GM13977 (cell line): ENCODE measurements around the gene NDUFS8.

ENCODE experiments used
- DNase-seq: peaks from one replicate; pipeline ENCODE4 v3.0.0; 2012; ENCODE audit warnings: low spot score
- in situ Hi-C: fragments of 300-500 bp; cut with MboI; formaldehyde crosslinking; loops from one replicate; pipeline ENCODE4 v1.12.0; 2022; ENCODE audit warnings: low sequenced_read_pairs, low pct_unique_long_range_greater_than_20kb, mixed read lengths, inconsistent platforms; ENCODE audit not compliant: unreplicated experiment
- TF ChIP-seq, protein P1 (sequence below): IDR thresholded peaks from 2 replicates; pipeline ENCODE4 v1.5.1; 2012; ENCODE audit warnings: mild to moderate bottlenecking, control low read depth; ENCODE audit not compliant: insufficient read depth; ENCODE audit errors: extremely low read depth, missing control alignments

NDUFS8 gene

DNA sequence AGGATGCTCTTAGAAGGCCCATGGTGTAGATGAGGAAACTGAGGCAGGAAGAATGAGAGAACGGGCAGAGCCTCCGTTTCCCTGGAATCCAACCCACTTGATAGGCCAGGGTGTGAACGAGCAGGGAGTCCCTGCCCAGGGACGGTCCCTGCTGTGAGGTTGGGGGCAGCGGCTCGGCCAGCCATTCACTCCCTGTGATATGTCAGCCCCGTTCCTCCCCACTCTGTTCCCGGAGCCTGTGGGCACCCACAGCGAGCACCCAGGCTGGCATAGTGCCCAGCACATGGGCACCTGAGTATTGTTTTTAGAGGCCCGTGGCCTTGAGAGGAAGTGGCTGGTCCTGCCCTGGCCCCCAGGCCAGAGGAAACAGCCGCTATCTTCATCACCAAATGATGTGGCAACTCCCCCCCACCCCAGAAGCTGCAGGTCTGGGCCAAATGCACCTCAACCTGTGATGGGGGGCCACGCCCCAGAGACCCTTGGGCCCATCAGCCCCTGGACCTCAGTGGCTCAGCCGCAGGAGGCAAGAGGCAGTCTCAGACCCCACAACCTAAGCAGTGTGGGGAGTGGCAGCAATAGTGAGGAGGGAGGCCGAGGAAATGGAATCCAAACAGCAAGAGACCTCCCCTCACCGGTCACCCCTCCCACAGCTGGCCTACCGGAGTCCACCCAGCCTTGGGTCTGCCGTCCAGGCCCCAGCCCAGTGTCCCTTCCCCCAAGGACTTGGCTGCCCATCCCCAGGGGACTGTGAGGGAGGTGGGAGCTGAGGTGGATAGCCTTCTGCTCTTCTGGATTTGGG is 18.2 kb upstream of the NDUFS8 start:
- TF ChIP-seq, protein P1, sequence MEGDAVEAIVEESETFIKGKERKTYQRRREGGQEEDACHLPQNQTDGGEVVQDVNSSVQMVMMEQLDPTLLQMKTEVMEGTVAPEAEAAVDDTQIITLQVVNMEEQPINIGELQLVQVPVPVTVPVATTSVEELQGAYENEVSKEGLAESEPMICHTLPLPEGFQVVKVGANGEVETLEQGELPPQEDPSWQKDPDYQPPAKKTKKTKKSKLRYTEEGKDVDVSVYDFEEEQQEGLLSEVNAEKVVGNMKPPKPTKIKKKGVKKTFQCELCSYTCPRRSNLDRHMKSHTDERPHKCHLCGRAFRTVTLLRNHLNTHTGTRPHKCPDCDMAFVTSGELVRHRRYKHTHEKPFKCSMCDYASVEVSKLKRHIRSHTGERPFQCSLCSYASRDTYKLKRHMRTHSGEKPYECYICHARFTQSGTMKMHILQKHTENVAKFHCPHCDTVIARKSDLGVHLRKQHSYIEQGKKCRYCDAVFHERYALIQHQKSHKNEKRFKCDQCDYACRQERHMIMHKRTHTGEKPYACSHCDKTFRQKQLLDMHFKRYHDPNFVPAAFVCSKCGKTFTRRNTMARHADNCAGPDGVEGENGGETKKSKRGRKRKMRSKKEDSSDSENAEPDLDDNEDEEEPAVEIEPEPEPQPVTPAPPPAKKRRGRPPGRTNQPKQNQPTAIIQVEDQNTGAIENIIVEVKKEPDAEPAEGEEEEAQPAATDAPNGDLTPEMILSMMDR: no peak
- DNase-seq: no peak
- in situ Hi-C loops: no loop called here

DNA sequence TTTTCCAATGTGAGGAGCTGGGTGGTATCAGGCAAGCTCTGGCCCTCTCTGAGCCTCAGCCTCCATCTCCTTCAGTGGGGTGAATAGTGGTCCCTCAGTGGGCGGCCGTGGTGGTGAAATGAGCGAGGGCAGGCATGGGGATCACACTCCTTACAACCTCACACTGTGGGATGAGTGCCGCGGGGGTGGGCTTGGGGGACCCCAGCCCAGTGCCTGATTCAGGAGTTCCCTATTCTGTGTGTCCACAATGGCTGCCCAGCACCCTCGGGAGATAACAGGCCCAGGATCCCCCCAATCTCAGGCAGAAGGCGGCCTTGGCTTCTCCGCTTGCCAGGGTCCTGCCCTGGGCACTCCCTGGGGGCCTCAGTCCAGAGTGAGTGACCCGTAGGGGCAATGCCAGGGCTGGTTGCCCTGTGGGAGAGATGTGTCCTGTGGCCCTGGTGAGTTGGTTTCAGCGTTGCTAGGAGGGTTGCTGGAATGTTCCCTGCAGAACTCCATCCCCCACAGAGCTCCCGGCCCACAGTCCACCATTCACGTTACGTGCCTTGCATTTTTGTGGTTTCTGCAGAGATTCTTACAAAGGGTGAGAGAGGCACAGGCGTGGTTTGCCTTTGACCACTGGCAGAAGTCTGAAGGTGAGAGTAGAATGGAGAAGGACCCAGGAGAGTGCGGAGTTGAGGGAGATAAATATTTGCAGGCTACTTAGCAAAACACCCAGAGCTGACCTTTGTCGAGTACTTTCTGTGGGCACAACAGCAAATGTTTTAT is 17.5 kb upstream of the NDUFS8 start:
- TF ChIP-seq, protein P1: no peak
- in situ Hi-C loops: no loop called here
- DNase-seq: no peak

DNA sequence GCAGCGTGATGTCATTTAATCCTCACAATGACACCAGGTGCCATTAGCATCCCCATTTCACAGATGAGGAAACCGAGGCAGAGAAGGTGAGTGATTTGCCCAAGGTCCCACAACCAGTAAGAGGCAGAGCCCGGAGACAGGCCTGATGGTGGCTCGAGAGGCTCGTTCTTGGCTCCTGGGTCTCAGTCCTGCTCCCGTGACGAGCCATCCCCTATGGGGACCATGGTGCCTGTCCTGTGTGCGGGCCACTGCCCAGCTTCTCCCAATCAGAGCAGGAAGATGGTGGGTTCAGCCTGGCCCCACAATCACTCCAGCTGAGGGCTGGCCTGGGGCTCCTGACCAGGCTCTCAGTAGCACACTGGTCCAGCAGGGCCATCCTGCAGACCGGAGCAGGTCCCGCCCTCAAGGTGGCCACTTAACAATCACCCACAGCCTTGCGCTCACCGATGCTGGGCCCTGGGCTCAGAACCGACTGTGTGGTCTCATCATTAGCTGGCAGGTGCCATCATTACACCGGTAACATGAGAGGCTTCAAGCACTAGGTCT is 16.8 kb upstream of the NDUFS8 start:
- in situ Hi-C loops: no loop called here
- TF ChIP-seq, protein P1: no peak
- no peak for DNase-seq

DNA sequence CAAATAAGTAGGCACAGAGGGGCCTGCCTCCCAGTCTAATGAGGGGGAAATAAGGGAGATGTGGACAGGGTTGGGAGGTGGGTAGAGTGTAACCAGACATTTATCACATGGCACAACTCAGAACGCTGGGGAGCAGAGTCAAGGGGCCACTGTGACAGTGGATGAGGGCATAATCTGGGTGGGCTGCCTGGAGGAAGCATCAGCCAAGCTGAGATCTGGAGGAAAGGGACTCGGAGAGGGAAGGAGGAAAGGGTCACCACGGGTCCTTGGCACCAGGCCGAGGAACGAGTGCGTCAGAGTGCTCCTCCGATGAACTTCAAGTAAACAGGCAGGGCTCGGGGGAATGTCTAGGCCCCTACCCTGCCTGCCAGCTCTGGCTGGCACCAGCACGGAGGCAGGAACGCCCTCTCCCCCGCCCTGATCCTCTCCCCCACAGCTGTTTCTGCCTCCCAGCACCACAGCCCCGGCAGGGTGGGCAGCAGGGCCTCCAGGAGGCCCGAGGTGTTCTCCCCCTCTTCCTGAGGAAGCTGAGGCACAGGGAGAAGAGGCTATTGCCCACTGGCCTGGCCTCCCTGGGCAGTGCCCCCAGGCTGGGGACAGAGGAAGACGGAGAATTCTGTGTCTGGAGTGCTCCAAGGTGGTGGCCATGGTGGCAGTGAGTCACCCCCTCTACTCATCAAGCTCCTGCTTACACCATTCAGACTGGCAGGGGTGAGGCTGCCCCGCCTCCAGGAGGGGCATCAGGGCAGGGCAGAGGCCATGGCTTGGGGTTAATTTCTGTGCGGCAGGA is 16.1 kb upstream of the NDUFS8 start:
- TF ChIP-seq, protein P1: no peak
- in situ Hi-C loops: no loop called here
- no peak for DNase-seq

DNA sequence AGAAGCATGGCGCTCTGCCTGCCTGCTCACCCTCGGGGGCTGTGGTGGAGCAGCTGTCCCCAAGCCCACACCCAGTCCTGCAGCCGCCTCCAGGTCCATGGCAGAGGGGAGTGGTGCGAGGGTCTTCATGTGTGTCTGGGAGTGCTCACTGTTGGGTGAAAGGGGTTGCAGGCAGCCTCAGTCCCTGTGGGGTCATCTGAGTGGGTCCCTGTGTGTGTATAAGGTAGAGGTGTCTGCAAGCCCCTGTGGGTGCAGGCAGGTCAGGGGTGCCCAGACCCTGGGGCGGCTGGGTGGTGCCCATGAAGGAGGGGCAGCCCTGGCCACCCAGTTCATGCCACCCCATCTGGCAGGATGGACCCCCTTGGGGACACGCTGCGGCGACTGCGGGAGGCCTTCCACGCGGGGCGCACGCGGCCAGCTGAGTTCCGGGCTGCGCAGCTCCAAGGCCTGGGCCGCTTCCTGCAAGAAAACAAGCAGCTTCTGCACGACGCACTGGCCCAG is 15.5 kb upstream of the NDUFS8 start:
- TF ChIP-seq, protein P1: no peak
- DNase-seq: no peak
- in situ Hi-C loops: no loop called here

DNA sequence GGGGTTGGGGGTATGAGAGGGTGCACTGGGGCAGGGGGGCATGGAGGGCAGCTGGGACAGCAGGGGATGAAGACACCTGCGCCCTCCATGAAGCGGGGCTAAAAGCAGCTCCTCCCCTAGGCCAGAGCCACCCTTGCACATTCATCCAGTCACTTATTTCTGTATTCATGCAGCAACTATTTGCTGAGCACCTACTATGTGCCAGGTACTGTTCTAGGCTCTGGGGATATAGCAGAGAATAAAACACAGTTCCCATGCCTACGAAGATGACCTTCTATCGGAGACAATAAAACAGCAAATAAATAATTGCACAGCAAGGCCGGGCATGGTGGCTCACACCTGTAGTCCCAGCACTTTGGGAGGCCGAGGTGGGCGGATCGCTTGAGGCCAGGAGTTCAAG is 15.0 kb upstream of the NDUFS8 start:
- in situ Hi-C loops: no loop called here
- TF ChIP-seq, protein P1: no peak
- DNase-seq: no peak
